Skin of body (tissue), 2 donors: ENCODE results near the gene APMAP. TPM values are rescaled to one million over a fixed set of nuclear protein-coding genes. Genes with fewer than 3 reads are reported as not detected.
"Not testable (repeated sequence)": the region's sequence is repeated elsewhere in the genome, so short reads cannot be mapped to it uniquely, and the experiment has no call there.

Experiments used
- DNase-seq: peaks from one replicate; lab custom pipeline; 2025; lab: John Stamatoyannopoulos, UW
- total RNA-seq: library from RNA; depleted of rRNA; stranded (reverse); fragments of >200 nt; gene quantifications from one replicate; pipeline ENCODE4 v1.2.3, GENCODE V29; 2014

Gene APMAP
- total RNA-seq, 1 donor from 2014 or later = 62.8 TPM

DNA sequence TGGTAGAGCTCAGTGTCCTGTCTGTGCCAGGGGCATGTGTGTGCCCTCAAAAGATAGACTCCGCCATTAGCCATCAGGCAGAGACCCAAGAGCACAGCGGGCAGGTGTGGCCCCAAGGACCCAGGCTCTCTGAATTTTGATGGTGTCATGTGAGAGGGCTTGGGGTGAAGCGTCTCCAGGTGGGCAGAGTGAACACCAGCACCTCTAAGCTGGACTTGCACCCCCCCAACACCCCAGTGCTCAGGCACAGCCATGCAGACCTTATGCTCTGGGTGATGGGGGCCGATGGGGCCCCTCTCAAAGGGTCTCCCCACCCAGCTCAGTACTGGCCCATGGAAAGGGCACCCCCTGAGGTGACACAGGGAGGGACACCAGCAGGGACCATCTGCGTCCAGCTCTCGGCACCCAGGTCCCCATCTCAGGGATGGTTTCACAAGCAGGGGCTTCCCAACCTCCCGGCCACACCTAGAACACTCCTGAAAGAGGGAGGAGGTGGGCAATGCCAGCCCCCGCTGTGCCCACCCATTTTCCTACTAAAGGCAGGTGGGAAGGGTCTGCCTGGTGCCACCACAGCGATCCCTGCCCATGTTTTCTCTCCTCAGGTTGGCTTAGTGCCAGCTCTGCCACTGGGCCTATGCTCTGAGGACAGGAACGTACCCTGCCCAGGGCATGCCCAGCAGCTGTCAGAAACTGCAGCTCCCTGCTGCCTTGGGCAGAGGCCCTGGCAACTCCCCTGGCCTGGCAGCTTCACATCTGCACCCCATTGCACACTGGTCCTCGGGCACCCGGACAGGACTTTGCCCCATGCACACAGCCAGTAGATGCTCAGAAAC, 40.0 kb downstream of the APMAP start:
- DNase-seq = no peak

DNA sequence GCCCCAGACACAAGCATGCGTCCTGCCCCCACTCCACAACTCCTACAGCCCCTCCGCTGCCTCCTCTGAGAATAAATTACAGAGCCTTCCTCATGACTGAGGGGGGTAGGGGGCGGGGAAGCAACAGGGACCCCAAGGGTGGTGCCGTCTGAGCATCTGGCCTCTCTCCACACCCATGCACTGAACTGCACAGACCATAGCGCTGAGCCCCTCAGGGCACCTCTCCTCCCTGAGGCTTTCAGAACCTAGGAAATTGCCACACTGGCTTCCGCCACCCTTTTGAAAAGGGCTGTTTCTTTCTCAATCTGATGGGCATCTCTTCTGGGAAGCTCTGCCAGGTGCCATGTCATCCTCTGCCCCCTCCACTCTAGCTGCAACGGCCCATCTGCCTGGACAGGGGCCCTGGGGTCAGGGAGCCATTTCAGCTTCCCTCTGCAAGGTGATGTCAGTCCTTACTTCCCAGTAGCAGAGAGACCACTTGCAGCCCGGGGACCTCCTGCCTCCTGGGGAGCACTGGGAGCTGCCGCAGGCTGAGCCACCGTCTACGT, 40.9 kb downstream of the APMAP start:
- no peak for DNase-seq

DNA sequence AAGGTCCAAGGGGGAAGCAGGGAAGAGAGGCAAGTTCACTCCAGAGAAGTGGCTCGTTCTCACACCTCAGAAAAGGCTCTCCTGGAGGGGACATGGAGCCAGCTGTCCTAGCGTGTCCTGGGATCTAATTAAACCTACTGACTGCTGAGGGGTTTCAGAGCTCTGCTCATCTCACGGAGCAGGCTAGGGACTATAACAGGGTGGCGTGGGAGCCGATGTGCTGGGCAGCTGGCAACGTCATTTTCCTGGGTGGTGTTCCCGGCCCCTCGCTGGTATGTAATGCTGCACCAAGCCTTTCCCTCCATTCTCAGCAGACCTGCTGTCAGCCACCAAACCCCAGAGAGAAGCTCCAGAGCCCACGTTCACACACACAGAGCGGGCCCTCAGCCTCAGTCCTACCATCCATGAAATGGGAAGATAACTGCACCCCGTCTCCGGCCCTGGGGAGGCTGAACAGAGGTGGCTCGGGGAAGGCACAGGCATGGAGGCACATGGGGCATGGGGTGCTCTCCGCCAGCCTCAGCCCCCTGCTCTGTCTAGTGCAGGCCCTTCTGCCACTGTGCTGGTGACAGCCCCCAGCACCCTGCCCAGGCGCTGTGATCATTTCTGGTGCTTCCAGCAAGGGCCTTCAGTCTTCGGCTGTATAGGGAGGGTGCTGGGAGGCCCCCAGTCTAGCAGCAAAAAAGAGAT, 41.6 kb downstream of the APMAP start:
- no peak for DNase-seq

DNA sequence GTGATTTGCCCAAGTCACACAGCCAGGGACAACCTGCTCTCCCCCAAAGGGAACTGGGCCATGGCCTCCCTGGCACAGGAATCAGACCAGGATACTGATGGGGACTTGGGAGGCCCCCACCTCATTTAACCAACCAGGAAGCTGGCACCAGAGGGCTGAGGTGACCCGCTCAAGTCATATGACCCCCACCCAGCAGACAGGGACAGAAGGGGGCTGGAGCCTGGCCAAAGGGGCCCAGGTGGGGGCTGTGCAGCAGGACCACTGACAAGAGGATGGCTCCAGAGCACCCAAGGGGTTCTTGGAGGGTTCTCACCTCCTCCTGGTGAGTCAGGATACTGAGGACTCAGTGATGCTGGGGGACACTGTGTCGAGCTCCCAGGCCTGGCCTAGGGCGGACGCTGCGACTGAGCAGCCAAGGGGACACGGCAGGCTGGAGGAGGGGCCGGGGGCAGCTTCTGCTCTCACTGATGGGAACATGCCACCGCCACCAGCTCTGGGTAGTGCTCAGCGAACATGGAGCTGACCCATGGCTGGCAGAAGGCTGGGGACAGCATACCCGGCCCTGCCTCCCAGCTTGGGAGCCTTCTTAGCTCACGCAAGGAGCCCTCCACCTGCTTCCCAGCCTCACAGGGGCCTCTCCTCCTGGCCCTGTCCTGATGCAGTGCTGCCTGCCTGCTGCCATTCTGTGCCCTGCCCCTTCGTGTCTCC, 42.3 kb downstream of the APMAP start:
- no peak for DNase-seq

DNA sequence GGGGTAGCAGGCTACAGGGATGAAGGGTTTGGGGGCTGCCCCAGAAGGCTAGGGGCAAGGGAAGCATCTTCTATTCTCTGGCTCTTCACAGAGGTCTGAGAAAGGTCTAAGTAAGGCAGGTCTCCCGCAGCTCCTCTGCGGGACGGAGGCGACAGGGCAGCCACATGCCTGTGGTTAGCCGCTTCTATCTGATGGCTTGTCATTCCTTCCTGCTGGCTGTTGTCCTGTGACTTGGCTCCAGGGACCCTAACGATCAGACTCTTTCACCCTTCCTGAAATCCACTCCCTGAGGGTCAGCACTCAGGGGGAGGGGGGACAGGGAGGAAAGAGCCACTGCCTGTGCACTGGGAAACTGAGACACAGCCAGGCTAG, 42.8 kb downstream of the APMAP start:
- DNase-seq = no peak

DNA sequence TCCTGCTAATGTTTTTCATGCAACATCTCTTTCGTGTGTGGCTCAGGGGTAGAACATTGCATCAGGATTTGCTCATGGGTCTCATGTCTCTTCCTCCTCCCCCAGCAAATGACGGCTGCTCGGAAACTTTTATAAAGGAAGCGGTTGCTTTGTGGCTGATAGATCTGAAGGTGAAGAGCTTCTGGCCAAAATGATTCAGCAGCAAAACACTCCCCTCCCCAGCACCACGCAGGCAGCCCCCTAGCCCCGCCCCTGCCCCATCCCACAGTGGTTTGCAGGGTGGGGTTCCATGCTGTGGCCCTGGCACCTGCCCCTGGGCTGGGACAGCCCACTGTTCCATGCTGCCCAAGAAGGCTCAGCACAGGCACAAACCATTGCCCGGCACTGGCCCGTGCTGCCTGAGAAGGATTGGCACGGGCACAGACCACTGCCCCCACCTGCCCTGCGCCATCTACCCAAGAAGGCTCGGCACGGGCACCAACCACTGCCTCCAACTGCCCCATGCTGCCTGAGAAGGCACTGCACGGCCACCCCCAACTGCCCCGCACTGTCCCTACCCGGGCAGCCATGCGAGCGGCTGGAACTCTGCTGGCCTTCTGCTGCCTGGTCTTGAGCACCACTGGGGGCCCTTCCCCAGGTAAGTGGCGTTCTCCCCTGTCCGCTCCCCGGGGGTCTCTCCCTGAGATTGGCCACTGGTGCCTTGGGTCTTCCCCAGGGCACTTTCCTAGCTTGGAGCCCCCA, 43.4 kb downstream of the APMAP start, which contains the start of gene CST7:
TSS of gene CST7 (plus strand) at position 331 of the 741 bp plus-strand sequence. CDS start at position 568, 237 bp downstream.
- no peak for DNase-seq

DNA sequence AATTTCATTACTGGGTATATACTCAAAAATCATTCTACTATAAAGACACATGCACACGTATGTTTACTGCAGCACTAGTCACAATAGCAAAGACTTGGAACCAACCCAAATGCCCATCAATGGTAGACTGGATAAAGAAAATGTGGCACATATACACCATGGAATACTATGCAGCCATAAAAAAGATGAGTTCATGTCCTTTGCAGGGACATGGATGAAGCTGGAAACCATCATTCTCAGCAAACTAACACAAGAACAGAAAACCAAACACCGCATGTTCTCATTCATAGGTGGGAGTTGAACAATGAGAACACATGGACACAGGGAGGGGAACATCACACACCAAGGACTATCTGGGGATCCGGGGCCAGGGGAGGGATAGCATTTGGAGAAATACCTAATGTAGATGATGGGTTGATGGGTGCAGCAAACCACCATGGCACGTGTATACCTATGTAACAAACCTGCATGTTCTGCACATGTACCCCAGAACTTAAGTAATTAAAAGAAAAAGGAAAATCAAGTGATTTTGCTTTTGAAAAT, 44.1 kb downstream of the APMAP start:
- not testable (repeated sequence) for DNase-seq

DNA sequence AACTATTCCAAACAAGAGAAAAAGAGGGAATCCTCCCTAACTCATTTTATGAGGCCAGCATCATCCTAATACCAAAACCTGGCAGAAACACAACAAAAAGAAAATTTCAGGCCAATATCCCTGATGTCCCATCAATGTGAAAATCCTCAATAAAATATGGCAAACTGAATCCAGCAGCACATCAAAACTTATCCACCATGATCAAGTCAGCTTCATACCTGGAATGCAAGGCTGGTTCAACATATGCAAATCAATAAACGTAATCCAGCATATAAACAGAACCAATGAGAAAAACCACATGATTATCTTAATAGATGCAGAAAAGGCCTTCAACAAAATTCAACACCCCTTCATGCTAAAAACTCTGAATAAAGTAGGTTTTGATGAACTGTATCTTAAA, 46.2 kb downstream of the APMAP start:
- DNase-seq = not testable (repeated sequence)

DNA sequence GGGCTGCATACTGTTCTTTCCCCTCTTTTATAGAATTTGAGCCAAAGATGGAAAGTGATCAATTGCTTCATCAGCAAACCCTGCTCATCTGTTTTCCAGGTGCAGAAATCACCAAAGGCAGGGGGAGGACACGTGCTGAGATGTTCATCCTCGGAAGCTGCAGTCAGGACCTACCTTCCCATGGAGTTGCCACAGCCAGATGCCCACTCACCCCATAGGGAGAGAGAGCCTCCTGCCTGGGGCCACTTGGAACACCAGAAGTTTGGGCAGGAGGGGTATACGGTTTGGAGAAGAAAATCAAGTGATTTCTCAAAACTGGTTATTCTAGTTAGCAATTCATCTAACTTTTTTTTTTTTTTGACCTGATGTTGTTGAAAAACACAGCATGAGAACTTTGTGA, 48.8 kb downstream of the APMAP start:
- DNase-seq = no peak

DNA sequence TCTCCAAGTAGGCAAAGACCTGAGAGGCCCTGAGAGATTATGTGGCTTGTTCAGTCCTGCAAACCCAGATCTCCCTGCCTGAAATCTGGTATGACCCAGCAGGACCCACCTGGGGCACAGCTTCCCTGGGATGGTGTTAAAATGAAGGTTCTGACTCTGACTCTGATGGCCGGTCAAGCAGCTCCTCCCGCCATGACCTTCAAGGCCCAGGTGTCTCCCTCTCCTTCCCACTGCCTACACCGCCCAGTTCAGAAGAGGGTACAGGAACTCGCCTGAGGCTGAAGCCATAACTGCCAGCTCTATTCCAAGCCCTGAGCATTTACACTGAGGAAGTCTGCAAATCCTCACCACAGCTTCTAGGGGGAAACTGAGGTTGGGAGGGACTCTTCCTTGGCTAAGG, 49.4 kb downstream of the APMAP start:
- no peak for DNase-seq

DNA sequence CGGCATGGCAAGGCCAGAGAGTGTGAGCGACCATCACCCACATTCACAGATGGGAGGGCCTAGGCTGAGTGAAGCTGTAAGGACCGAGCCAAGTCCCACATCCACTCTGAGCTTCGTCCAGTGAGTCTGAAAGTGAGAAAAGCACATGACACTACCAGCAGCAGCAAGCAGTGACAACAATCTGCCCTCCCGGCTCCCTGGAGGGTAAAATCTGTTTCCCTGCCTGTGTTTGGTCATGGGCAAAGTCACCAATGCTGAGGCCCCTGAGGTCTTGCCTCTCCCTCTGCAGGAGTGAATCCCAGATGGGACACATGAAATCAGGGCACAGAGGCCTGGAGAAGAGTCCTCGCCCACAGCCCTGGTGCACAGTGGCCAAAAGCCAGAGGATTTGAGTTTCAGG, 49.9 kb downstream of the APMAP start:
- DNase-seq = no peak

DNA sequence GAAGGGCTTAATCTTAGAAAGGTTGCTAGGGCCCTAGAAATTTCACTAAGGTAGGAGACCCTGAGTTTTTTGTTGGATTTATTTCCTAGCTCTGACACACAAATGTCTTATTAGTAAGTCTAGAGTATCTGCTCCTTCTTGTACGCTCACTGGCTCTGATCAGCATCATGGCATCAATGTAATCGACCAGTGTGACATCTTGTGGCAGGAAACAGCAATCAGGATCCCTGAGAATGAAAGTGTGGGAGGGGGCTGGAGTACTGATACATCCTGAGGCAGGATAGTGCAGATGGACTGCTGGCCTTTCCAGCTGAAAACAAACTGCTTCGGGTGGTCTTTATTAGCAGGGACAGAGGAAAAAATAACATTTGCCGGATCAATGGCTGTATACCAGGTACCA, 53.5 kb downstream of the APMAP start:
- DNase-seq = no peak

DNA sequence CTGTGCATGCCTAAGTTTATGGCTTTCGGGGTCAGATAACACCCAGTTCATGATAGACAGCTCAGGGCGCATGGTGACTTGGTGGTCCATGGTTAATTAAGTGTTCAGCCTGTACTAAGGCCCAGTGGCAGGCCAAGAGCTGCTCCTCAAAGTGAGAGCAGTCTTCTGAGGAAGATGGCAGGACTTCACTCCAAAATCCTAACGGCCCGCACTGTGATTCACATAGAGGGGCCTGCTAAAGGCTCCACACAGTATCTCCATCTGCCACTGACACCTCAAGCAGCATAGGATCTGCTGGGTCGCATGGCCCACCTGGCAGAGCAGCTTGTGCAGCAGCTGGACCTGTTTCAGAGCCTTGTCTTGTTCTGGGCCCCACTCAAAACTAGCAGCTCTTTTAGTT, 54.1 kb downstream of the APMAP start:
- DNase-seq = no peak

DNA sequence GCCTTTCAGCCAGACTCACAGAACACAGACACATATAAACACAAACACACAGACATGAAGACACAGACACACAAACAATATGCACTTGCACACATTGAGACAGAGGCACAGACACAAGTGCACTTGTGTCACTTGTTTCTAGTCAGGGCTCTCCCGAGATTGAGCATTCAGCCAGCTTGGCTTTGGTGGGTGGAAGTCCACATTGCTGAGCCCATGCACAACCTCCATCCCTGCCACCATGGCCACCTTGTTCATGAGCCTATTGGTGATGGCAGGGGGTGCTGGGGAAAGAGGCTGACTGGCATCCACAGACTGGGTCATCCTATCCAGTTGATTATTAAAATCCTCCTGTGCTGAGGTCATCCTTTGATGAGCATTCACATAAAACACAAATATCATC, 55.0 kb downstream of the APMAP start:
- DNase-seq = no peak

DNA sequence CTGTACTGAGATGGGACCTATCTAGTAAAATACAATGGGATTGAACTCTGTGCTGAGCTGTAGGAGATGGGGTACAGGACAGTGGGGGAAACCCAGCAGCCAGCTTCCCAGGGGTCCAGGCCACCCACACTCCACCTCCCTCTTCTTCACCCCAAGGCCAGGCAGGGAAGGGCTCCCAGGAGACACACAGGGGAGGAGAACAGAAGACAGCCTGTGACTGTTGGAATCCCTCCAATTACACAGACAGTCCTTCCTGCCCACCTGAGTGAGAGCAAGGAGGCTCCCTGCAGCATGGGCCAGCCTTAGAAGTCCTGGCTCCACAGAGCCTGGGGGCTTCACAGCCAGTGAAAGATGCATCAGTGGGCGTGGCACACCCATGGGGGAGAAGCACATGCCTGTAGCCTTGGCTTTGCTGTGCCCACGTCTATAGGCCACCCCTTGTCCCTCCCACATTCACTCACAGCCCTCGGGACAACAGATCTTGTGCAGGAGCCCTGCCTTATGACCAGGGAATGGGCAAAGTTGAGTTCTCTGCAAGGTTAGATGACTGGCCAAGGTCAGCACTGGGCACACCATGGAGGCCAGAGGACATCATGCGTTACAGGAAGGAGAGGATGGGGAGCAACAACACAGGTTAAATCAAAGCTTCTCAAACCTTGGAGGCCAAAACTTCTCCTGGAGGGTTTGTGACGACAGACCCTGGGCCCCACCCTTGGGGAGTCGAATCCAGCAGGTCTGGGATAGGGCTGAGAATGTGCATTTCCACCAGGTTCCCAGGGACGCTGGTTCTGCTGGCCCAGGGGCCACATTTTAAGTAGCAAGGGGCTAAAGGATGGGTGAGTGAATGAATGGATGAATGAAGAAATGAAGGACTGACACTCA, 55.8 kb downstream of the APMAP start:
- no peak for DNase-seq

DNA sequence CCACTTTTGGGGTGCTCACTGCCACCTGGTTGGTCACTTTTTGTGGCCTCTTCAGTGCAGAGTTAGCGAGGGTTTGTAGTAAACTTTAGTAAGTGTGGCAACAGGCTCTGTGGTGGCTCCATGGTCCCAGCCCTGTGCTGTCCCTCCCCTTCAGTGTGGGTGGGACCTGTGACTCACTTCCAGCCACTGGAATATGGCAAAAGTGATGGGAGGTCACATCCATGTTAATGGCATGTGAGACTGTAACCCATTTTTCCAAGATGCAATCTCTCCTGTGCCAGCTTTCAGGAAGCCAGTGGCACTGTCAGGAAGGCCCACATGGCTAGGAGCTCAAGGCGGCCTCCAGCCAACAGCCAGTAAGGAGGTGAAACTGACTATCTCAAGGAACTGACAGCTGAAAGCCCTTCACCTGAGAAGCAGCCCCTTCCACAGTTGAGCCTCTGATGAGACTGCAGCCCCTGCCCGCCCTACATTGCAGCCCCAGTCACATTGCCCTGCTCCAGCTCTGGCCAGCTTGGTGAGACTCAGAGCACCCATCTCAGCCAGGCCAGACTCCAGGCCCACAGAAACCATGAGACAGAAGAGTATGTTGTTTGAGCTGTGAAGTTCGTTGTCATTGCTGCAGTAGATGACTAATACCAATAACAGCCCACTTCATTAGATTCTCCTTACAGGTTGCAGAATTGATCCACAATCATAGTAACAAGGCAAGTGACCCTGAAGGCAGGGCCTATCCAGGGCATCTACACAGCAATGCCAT, 56.6 kb downstream of the APMAP start:
- DNase-seq = no peak

DNA sequence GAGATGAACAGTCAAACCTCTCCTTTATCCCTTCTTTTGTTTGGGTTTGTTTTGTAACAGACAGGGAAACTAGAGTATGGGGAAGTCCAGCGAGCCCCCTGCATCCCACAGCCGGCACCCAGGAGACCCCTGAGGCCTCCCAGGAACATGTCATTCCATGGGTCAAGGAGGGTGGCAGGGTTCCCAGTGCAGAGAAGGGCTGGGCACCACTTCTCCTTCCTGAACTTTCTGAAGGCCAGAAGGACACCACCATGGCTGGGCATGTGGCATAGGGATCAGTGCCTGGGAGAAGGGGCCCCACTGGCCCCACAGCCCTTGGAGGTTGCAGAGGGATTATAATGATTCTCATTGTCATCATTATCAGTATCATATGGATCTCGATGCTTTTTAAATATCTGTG, 57.4 kb downstream of the APMAP start:
- DNase-seq = no peak

DNA sequence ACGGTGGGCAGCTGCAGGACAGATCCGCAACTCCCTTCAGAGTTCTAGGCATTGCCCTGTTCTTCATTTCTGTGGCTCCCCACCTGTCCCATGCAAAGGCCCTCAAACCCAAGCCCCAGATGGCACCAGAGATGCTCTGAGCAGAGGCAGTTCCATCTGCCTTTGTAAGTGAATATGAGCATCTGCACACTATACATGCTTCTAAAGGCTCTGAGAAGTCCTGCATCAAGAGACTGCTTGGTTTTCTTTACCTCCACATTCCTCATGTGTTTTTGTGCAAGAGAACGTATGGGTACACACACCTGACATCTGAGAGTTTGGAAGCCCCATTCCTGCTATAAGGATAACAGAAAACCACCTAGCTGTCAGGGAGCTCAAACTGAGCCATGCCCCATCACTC, 57.8 kb downstream of the APMAP start:
- no peak for DNase-seq

DNA sequence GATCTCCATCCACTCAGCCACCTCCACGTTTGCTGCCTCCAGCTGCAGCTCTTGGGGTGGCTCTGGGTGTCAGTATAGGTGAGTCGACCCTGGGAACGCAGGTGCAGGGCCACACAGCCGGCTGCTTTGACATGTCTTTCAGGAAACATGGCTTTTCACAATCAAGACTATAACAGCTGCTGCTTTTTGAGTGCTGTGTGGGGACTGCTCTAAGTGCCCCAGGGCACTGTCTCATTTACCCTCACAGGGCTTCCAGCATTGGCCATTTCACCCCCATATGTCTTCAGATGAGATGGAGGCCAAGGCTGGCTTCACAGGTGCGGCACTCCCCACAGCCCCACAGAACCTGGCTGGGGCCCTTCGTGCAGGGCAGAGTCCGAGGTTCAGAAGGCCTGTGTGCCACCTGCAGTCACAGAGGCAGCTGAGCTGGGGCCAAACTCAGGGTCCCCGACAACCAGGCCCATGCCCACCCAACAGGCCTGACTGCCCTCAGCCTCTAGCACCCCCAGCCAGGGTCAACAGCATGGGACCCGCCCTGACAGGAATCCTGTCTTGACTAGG, 58.4 kb downstream of the APMAP start:
- DNase-seq = no peak
